RWPE2 (cell line): ENCODE data around the gene LAMA4.

Experiments used
- ATAC-seq: fragments of 200-7000 bp; cut with Tn5 transposase; 3 replicates; pipeline ENCODE4 v1.9.1; 2021; ENCODE audit warnings: low read depth
- DNase-seq: peaks from one replicate; pipeline ENCODE4 v3.0.0-alpha.2; 2020; ENCODE audit warnings: low spot score
- H3K27ac ChIP-seq: fragments of 450-650 bp; 2 replicates; pipeline ENCODE4 v1.5.1; 2017; ENCODE audit warnings: mild to moderate bottlenecking; ENCODE audit not compliant: poor library complexity, severe bottlenecking
- H3K27me3 ChIP-seq: fragments of 250-450 bp; sonication (Bioruptor Pico); 2 replicates; pipeline ENCODE4 v1.5.1; 2021; ENCODE audit warnings: mild to moderate bottlenecking, moderate library complexity; ENCODE audit not compliant: insufficient read depth, poor library complexity, severe bottlenecking
- H3K36me3 ChIP-seq: fragments of 250-450 bp; sonication (Bioruptor Pico); 2 replicates; pipeline ENCODE4 v1.5.1; 2020; ENCODE audit warnings: low read depth, mild to moderate bottlenecking, moderate library complexity
- H3K4me1 ChIP-seq: fragments of 250-450 bp; sonication (Bioruptor Pico); 2 replicates; pipeline ENCODE4 v1.5.1; 2021; ENCODE audit warnings: mild to moderate bottlenecking, moderate library complexity; ENCODE audit not compliant: insufficient read depth, poor library complexity, severe bottlenecking
- H3K4me3 ChIP-seq: fragments of 250-450 bp; sonication (Bioruptor Pico); 2 replicates; pipeline ENCODE4 v1.5.1; 2021; ENCODE audit warnings: mild to moderate bottlenecking, moderate library complexity; ENCODE audit not compliant: severe bottlenecking
- H3K9me3 ChIP-seq: fragments of 250-450 bp; sonication (Bioruptor Pico); 2 replicates; pipeline ENCODE4 v1.5.1; 2021; ENCODE audit warnings: mild to moderate bottlenecking, moderate library complexity; ENCODE audit not compliant: severe bottlenecking
- CTCF ChIP-seq: fragments of 450-650 bp; IDR thresholded peaks from one replicate; pipeline ENCODE4 v1.5.1; 2017; ENCODE audit warnings: mild to moderate bottlenecking, moderate library complexity; ENCODE audit not compliant: poor library complexity, severe bottlenecking

LAMA4 gene

GRCh38 chr6:112194511-112194910 is 59.9 kb downstream of the LAMA4 start:
- ATAC-seq = no peak
- H3K27ac ChIP-seq = no peak overlapping the region
- H3K4me1 ChIP-seq = no peaks in the 10 kb centered on the region
- no peaks in the 10 kb centered on the region for H3K36me3 ChIP-seq
- DNase-seq = no peak
- no peaks in the 10 kb centered on the region for H3K9me3 ChIP-seq
- no peak overlapping the region for H3K4me3 ChIP-seq
- no peaks in the 10 kb centered on the region for H3K27me3 ChIP-seq
- TF ChIP-seq CTCF = no peak

GRCh38 chr6:112193535-112194051 is 60.8 kb downstream of the LAMA4 start:
- TF ChIP-seq CTCF = no peak
- H3K27me3 ChIP-seq = no peaks in the 10 kb centered on the region
- H3K4me3 ChIP-seq = no peak overlapping the region
- no peaks in the 10 kb centered on the region for H3K9me3 ChIP-seq
- H3K4me1 ChIP-seq = no peaks in the 10 kb centered on the region
- DNase-seq (no peak), ATAC-seq (no peak)
- no peaks in the 10 kb centered on the region for H3K36me3 ChIP-seq
- H3K27ac ChIP-seq = no peak overlapping the region

GRCh38 chr6:112193117-112193516 is 61.2 kb downstream of the LAMA4 start:
- no peak for TF ChIP-seq CTCF
- ATAC-seq (no peak), DNase-seq (no peak)
- Histone ChIP-seq H3K9me3 (no peaks in the 10 kb centered on the region), H3K4me3 (no peak overlapping the region), H3K4me1 (no peaks in the 10 kb centered on the region), H3K27ac (no peak overlapping the region), H3K27me3 (no peaks in the 10 kb centered on the region), H3K36me3 (no peaks in the 10 kb centered on the region)

GRCh38 chr6:112191509-112192020 is 62.8 kb downstream of the LAMA4 start:
- no peaks in the 10 kb centered on the region for H3K36me3 ChIP-seq
- ATAC-seq = no peak
- H3K27ac ChIP-seq = no peak overlapping the region
- H3K4me3 ChIP-seq = no peak overlapping the region
- no peaks in the 10 kb centered on the region for H3K27me3 ChIP-seq
- no peaks in the 10 kb centered on the region for H3K4me1 ChIP-seq
- DNase-seq = no peak
- H3K9me3 ChIP-seq = no peaks in the 10 kb centered on the region
- no peak for TF ChIP-seq CTCF

GRCh38 chr6:112190164-112190563 is 64.2 kb downstream of the LAMA4 start:
- no peak for ATAC-seq
- Histone ChIP-seq H3K9me3 (no peaks in the 10 kb centered on the region), H3K27ac (no peak overlapping the region), H3K4me1 (no peaks in the 10 kb centered on the region), H3K36me3 (no peaks in the 10 kb centered on the region), H3K4me3 (no peak overlapping the region), H3K27me3 (no peaks in the 10 kb centered on the region)
- no peak for DNase-seq
- no peak for TF ChIP-seq CTCF
